TTC549 (cell line): Measurements from ENCODE around the gene CUL3.

ENCODE experiments used
- FAIRE-seq: peaks from 2 replicates; lab custom pipeline; 2012; peaks lifted over from hg19 to GRCh38; lab: Jason Lieb, UNC

Gene CUL3

GRCh38 chr2:224580248-224580647 lies 4.9 kb downstream of the CUL3 start:
- FAIRE-seq: no peak

- no peak for FAIRE-seq
Measured at GRCh38 chr2:224579411-224579810, 5.8 kb downstream of the CUL3 start.

- no peak for FAIRE-seq
Measured at GRCh38 chr2:224577541-224577940, 7.6 kb downstream of the CUL3 start.

- no peak for FAIRE-seq
Measured at GRCh38 chr2:224576088-224576715, 9.0 kb downstream of the CUL3 start.

- no peak for FAIRE-seq
Measured at GRCh38 chr2:224574423-224575084, 10.6 kb downstream of the CUL3 start.

- FAIRE-seq: no peak
Measured at GRCh38 chr2:224573724-224574123, 11.4 kb downstream of the CUL3 start.

- FAIRE-seq: no peak
Measured at GRCh38 chr2:224572338-224572737, 12.8 kb downstream of the CUL3 start.

- FAIRE-seq: no peak
Measured at GRCh38 chr2:224570328-224570993, 14.7 kb downstream of the CUL3 start.

- no peak for FAIRE-seq
Measured at GRCh38 chr2:224569654-224570053, 15.5 kb downstream of the CUL3 start.

GRCh38 chr2:224565452-224566035 lies 19.6 kb downstream of the CUL3 start:
- FAIRE-seq: no peak

- no peak for FAIRE-seq
Measured at GRCh38 chr2:224563537-224563936, 21.6 kb downstream of the CUL3 start.

GRCh38 chr2:224562831-224563230 lies 22.3 kb downstream of the CUL3 start:
- no peak for FAIRE-seq

- FAIRE-seq: no peak
Measured at GRCh38 chr2:224561234-224562005, 23.7 kb downstream of the CUL3 start.

- FAIRE-seq: no peak
Measured at GRCh38 chr2:224560549-224560948, 24.6 kb downstream of the CUL3 start.

- FAIRE-seq: no peak
Measured at GRCh38 chr2:224557610-224558009, 27.6 kb downstream of the CUL3 start.

- no peak for FAIRE-seq
Measured at GRCh38 chr2:224556381-224556780, 28.8 kb downstream of the CUL3 start.

GRCh38 chr2:224555823-224556366 lies 29.3 kb downstream of the CUL3 start:
- FAIRE-seq: no peak

GRCh38 chr2:224552771-224553170 lies 32.4 kb downstream of the CUL3 start:
- no peak for FAIRE-seq

- no peak for FAIRE-seq
Measured at GRCh38 chr2:224551693-224552092, 33.5 kb downstream of the CUL3 start.

GRCh38 chr2:224546926-224547325 lies 38.2 kb downstream of the CUL3 start:
- FAIRE-seq: no peak

GRCh38 chr2:224545884-224546644 lies 39.1 kb downstream of the CUL3 start:
- FAIRE-seq: no peak
